Suprapubic skin (tissue), 4 donors: Measurements from ENCODE around the gene TFG.

Experiments used
- EP300 ChIP-seq: sonication (generic); formaldehyde crosslinking; IDR thresholded peaks from one replicate; pipeline ENCODE4 v1.6.1; 2017; ENCODE audit warnings: antibody characterized with exemption
- POLR2A ChIP-seq, 2 donors: fragments of 450-650 bp; IDR thresholded peaks; one replicate each; pipeline ENCODE4 v1.6.1; 2017; ENCODE audit warnings: antibody characterized with exemption in 2 of 2, mild to moderate bottlenecking in 2 of 2, moderate library complexity in 2 of 2
- POLR2AphosphoS5 ChIP-seq, 3 donors: sonication (generic); formaldehyde crosslinking; IDR thresholded peaks; one replicate each; pipeline ENCODE4 v1.6.1; 2017; ENCODE audit warnings: antibody characterized with exemption in 3 of 3
- TF ChIP-seq, protein P1 (sequence below), 2 donors: fragments of 200-600 bp in 1 of 2; fragments of 450-650 bp in 1 of 2; sonication (generic) in 1 of 2; IDR thresholded peaks; one replicate each; pipeline ENCODE4 v1.5.1; 2016 to 2019; ENCODE audit warnings: antibody characterized with exemption in 2 of 2, mild to moderate bottlenecking in 1 of 2, moderate library complexity in 1 of 2

DNA sequence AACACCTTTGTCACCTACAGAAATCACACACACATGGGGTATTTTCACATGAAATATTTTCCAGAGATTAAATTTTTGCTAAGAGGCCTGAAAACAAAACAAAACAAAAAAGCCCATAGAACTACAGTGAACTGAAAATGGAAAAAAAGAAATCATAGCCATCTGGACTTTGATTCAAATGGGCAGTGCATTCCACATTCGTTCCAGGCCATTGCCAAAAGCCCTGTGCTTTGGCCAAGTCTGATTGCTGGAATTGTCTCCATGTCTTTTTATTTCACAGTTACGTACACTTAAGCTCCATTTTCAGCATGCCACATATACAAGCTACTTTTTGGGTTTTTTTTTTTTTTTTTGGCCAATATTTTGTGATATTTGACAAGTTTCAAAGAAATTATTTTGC, 47.1 kb downstream of the TFG start:
- TF ChIP-seq, protein P1, sequence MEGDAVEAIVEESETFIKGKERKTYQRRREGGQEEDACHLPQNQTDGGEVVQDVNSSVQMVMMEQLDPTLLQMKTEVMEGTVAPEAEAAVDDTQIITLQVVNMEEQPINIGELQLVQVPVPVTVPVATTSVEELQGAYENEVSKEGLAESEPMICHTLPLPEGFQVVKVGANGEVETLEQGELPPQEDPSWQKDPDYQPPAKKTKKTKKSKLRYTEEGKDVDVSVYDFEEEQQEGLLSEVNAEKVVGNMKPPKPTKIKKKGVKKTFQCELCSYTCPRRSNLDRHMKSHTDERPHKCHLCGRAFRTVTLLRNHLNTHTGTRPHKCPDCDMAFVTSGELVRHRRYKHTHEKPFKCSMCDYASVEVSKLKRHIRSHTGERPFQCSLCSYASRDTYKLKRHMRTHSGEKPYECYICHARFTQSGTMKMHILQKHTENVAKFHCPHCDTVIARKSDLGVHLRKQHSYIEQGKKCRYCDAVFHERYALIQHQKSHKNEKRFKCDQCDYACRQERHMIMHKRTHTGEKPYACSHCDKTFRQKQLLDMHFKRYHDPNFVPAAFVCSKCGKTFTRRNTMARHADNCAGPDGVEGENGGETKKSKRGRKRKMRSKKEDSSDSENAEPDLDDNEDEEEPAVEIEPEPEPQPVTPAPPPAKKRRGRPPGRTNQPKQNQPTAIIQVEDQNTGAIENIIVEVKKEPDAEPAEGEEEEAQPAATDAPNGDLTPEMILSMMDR (IDR thresholded peaks at IDR 0.05): no peak
- no peak for TF ChIP-seq POLR2A (IDR thresholded peaks at IDR 0.05)
- no peak for TF ChIP-seq POLR2AphosphoS5 (IDR thresholded peaks at IDR 0.05)
- TF ChIP-seq EP300: no peak
